ENCODE results near the gene TBC1D14. TPM values are rescaled to one million over a fixed set of nuclear protein-coding genes. Genes with fewer than 3 reads are reported as not detected.

Gene TBC1D14
- total RNA-seq, 1 experiment from 2014 or later = 50.2 TPM

GRCh38 chr4:6988016-6988715 lies 78.5 kb downstream of the TBC1D14 start:
- peak overlapping the region in 1 of 3 experiments; percentile 99; a peak in 1 of 7 replicates for H3K27ac Mint-ChIP-seq

More at GRCh38 chr4:6988016-6988715, 78.5 kb downstream of the TBC1D14 start:
- no peak overlapping the region for H2AFZ ChIP-seq (ENCODE audit: low read length)
- no peak overlapping the region for H4K91ac ChIP-seq (ENCODE audit: insufficient read length, low read depth, low read length)
- peaks cover 4% of the 10 kb centered on the region for H4K20me1 ChIP-seq (ENCODE audit: control insufficient read depth, insufficient read depth, insufficient read length)
- H3K23ac ChIP-seq (ENCODE audit: insufficient read length, low read depth, low read length) = no peak overlapping the region
- no peak overlapping the region for H3K18ac ChIP-seq (ENCODE audit: insufficient read length, low read depth, low read length)
- DNase-seq = no peak
- no peaks in the 10 kb centered on the region for H3K9me3 Mint-ChIP-seq
- H3T11ph ChIP-seq (ENCODE audit: low read length) = no peak overlapping the region
- no peak overlapping the region for H2BK20ac ChIP-seq (ENCODE audit: low read depth, low read length, poor library complexity, severe bottlenecking)
- H3K9ac ChIP-seq (ENCODE audit: extremely low read depth, insufficient read length, low read length) = peak overlapping the region; percentile 90
- H2BK15ac ChIP-seq (ENCODE audit: low read depth, low read length) = no peak overlapping the region
- H3K4me2 ChIP-seq (ENCODE audit: insufficient read depth, insufficient read length, low read length) = peak overlapping the region; percentile 87
- H3K79me1 ChIP-seq (ENCODE audit: insufficient read depth, low read depth, low read length, poor library complexity, severe bottlenecking) = peaks cover 8% of the 10 kb centered on the region
- H3K27me3 Mint-ChIP-seq (ENCODE audit: low read depth) = no peaks in the 10 kb centered on the region
- H3K79me2 ChIP-seq (ENCODE audit: insufficient read depth, low read length) = peaks cover 17% of the 10 kb centered on the region; the same call in 1 of the 2 replicates
- WGBS (ENCODE audit: extremely low coverage, insufficient read length, low lambda C conversion rate) = no CpG with 5 or more reads among the region's 13 CpGs
- no peak overlapping the region for H4K5ac ChIP-seq (ENCODE audit: insufficient read length, low read depth, low read length)
- H3K27ac ChIP-seq (ENCODE audit: insufficient read length, low read depth, low read length) = no peak overlapping the region
- H2AK5ac ChIP-seq (ENCODE audit: insufficient read length, low read length) = no peak overlapping the region
- H3K4ac ChIP-seq (ENCODE audit: low read depth, low read length) = no peak overlapping the region
- H3K14ac ChIP-seq (ENCODE audit: insufficient read depth, low read length) = peak overlapping the region; percentile 39
- H2BK120ac ChIP-seq (ENCODE audit: low read depth, low read length, poor library complexity, severe bottlenecking) = no peak overlapping the region
- H3K4me1 ChIP-seq (ENCODE audit: insufficient read depth, low read length) = peaks cover 5% of the 10 kb centered on the region; the same call in 1 of the 2 replicates
- H3K9me3 ChIP-seq (ENCODE audit: control insufficient read depth, low read depth, low read length) = no peaks in the 10 kb centered on the region
- no peak overlapping the region for H4K8ac ChIP-seq (replicated peaks; ENCODE audit: insufficient read length, low read depth, low read length)
- H3K36me3 Mint-ChIP-seq (ENCODE audit: insufficient read depth in 1 of 3, low read depth in 3 of 3) = peaks cover under 1 to 5% (median 2%) of the 10 kb centered on the region in 3 experiments; a peak in 4 of 7 replicates
- TF ChIP-seq CTCF (conservative IDR thresholded peaks at IDR 0.05) = no peak
- peak overlapping the region; percentile 85 to 98 for H3K4me3 Mint-ChIP-seq
- H3K4me1 Mint-ChIP-seq = peaks cover 43 to 44% of the 10 kb centered on the region in 2 experiments
- H2BK12ac ChIP-seq (ENCODE audit: insufficient read length, low read depth, low read length) = no peak overlapping the region
- H3K27me3 ChIP-seq (ENCODE audit: insufficient read depth, low read length) = no peaks in the 10 kb centered on the region
- H2BK5ac ChIP-seq (ENCODE audit: insufficient read length, low read length) = no peak overlapping the region
- peaks cover 6% of the 10 kb centered on the region for H3K23me2 ChIP-seq (ENCODE audit: insufficient read length, low read depth, low read length, poor library complexity, severe bottlenecking)
- H3K56ac ChIP-seq (ENCODE audit: insufficient read length, low read depth, low read length) = no peak overlapping the region
